Neural progenitor cell (in vitro differentiated cells): ENCODE data around the gene OR8B8.

ENCODE experiments used
- EZH2 ChIP-seq: fragments of 200-600 bp; sonication (generic); IDR thresholded peaks from 2 replicates; pipeline ENCODE4 v1.6.1; 2017; ENCODE audit warnings: antibody characterized with exemption, mild to moderate bottlenecking, moderate library complexity
- EZH2phosphoT487 ChIP-seq: fragments of 200-600 bp; sonication (generic); IDR thresholded peaks from 2 replicates; pipeline ENCODE4 v1.6.1; 2017; ENCODE audit warnings: antibody characterized with exemption
- TF ChIP-seq, protein P1 (sequence below): fragments of 200-600 bp; sonication (generic); IDR thresholded peaks from 2 replicates; pipeline ENCODE4 v1.5.1; 2017; ENCODE audit warnings: antibody characterized with exemption, mild to moderate bottlenecking

DNA sequence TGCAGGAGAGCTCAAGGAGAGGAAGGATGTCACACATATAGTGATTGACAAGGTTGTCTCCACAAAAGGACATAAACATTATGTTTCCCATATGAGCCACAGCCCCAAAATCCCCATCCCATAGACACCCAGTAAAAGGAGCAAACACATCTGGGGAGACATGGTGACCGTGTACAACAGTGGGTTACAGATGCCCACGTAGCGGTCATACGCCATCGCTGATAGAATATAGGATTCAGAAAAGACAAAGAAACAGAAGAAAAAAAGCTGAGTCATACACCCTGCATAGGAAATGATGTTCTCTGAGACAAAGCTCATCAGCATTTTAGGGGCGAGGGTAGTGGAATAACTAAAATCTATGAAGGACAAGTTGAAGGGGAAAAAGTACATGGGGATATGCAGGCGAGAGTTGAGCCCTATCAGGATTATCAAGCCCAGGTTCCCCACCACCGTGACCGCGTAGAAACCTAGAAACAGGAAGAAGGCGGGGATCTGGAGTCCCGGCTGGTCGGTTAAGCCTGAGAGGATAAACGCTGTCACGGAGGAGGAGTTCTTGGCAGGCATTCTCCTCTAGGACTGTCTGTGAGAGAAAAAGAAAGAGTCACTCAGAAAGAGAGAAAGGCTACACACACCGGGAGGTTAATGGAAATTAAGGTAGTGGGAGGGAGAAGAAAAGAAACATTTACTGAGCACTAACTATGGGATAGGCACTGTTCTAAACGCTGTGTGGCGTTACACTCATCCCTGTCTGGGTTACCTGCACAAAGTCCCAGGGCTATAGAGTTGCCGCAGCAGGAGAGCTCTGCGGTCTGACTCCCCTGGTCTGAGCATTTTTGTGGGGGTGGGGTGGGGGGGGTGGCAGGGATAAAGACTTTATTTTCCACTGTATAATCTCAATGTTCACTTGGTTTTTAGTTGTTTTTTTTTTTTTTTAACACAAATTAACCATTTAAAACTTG, 36.1 kb upstream of the OR8B8 start:
- TF ChIP-seq, protein P1, sequence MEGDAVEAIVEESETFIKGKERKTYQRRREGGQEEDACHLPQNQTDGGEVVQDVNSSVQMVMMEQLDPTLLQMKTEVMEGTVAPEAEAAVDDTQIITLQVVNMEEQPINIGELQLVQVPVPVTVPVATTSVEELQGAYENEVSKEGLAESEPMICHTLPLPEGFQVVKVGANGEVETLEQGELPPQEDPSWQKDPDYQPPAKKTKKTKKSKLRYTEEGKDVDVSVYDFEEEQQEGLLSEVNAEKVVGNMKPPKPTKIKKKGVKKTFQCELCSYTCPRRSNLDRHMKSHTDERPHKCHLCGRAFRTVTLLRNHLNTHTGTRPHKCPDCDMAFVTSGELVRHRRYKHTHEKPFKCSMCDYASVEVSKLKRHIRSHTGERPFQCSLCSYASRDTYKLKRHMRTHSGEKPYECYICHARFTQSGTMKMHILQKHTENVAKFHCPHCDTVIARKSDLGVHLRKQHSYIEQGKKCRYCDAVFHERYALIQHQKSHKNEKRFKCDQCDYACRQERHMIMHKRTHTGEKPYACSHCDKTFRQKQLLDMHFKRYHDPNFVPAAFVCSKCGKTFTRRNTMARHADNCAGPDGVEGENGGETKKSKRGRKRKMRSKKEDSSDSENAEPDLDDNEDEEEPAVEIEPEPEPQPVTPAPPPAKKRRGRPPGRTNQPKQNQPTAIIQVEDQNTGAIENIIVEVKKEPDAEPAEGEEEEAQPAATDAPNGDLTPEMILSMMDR, result no peak
- no peak for TF ChIP-seq EZH2phosphoT487
- TF ChIP-seq EZH2, result no peak
